Breast epithelium (tissue), 3 donors: Measurements from ENCODE around the gene MTCL1.

Experiments used
- POLR2AphosphoS5 ChIP-seq, 3 donors: sonication (generic); formaldehyde crosslinking; IDR thresholded peaks; one replicate each; pipeline ENCODE4 v1.6.1; 2017; ENCODE audit warnings: antibody characterized with exemption in 3 of 3
- TF ChIP-seq, protein P1 (sequence below), 3 donors: fragments of 450-650 bp; IDR thresholded peaks; one replicate each; pipeline ENCODE4 v1.5.1; 2016 to 2017; ENCODE audit warnings: antibody characterized with exemption in 3 of 3, mild to moderate bottlenecking in 3 of 3, moderate library complexity in 3 of 3

DNA sequence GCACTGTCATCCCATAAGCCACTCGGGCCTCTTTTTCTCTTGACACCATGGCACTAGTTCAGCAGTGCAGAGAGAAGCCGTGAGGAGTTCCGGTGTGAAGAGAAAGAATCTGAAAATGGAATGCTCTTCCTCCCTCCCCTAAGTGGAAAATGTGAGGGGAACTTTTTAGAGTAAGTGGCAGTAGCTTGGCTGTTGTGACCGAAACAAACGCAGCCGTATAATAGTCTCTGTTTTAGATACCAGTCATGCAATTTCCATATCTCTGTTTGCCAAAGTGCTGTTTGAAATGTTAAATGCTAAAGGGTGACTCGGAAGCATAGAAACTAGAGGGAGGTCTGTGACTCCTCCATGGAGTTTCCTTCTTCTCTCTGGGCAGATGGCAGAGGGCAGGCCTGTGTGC, 122.9 kb downstream of the MTCL1 start:
- TF ChIP-seq, protein P1, sequence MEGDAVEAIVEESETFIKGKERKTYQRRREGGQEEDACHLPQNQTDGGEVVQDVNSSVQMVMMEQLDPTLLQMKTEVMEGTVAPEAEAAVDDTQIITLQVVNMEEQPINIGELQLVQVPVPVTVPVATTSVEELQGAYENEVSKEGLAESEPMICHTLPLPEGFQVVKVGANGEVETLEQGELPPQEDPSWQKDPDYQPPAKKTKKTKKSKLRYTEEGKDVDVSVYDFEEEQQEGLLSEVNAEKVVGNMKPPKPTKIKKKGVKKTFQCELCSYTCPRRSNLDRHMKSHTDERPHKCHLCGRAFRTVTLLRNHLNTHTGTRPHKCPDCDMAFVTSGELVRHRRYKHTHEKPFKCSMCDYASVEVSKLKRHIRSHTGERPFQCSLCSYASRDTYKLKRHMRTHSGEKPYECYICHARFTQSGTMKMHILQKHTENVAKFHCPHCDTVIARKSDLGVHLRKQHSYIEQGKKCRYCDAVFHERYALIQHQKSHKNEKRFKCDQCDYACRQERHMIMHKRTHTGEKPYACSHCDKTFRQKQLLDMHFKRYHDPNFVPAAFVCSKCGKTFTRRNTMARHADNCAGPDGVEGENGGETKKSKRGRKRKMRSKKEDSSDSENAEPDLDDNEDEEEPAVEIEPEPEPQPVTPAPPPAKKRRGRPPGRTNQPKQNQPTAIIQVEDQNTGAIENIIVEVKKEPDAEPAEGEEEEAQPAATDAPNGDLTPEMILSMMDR (IDR thresholded peaks at IDR 0.05) = no peak
- no peak for TF ChIP-seq POLR2AphosphoS5 (IDR thresholded peaks at IDR 0.05)
